GM18868 (cell line): ENCODE results near the gene KIRREL3.

Experiments
- ATAC-seq: cut with Tn5 transposase; IDR thresholded peaks from one replicate; pipeline ENCODE4 v1.9.1; 2021; ENCODE audit warnings: mild to moderate bottlenecking, moderate library complexity; ENCODE audit not compliant: unreplicated experiment

KIRREL3 gene

DNA sequence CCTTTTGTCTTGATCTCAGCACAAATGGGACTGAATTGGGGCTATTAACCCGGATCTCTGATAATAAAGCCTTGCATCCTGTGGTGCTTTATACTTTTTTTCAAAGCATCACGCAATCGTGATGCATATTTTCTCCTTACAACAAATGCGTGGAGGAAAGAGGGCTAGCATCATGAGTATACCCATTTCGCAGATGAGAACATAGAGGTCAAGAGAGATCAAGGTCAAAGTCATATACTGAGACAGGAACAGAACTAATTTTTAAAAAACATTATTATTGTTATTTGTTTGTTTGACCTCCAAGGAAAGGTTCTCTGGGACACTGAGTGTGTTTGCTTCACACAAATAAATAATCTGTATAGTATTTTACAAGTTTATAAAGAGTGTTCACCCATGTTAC lies 453.9 kb downstream of the KIRREL3 start:
- no peak for ATAC-seq

DNA sequence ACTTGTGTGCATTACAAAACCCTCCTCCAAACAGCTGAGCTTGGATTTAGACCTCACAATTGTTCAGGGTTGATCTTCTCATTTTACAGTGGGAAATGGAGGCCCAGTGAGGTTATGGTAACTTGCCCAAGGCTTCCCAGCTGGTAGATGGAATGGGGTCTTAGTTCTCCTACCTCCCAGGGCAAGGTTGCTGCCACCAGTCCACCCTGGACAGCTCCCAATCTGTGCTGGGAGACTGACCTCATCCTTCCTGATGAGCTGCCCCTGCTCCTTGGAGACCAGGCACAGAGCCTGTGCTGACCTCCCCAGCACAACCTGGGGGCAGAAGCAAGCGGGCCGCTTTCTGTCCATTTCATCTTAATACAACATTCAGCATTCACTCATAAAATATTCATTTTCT lies 454.4 kb downstream of the KIRREL3 start:
- ATAC-seq: no peak

DNA sequence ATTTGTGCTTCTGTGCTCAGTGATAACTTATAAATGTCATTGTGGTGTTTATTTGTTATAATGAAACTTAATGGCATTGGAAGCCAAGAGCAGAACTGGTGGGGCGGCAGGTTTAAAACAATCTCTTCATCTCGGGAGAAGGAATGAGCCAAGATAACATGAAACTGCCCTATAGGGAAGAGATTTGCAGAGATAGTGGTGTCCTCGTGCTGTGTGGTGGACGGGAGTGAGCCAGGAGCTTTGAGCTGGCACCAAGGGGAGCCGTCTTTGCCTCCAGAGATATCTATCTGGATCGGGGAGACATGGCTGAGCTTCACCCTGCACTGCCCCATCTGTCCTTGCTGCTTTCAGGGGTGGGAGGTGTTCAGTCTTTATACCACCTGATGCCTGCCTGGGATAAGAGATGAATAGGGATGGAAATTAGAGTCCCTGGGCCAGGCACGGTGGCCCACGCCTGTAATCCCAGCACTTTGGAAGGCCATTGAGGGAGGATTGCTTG lies 455.5 kb downstream of the KIRREL3 start:
- ATAC-seq: no peak

DNA sequence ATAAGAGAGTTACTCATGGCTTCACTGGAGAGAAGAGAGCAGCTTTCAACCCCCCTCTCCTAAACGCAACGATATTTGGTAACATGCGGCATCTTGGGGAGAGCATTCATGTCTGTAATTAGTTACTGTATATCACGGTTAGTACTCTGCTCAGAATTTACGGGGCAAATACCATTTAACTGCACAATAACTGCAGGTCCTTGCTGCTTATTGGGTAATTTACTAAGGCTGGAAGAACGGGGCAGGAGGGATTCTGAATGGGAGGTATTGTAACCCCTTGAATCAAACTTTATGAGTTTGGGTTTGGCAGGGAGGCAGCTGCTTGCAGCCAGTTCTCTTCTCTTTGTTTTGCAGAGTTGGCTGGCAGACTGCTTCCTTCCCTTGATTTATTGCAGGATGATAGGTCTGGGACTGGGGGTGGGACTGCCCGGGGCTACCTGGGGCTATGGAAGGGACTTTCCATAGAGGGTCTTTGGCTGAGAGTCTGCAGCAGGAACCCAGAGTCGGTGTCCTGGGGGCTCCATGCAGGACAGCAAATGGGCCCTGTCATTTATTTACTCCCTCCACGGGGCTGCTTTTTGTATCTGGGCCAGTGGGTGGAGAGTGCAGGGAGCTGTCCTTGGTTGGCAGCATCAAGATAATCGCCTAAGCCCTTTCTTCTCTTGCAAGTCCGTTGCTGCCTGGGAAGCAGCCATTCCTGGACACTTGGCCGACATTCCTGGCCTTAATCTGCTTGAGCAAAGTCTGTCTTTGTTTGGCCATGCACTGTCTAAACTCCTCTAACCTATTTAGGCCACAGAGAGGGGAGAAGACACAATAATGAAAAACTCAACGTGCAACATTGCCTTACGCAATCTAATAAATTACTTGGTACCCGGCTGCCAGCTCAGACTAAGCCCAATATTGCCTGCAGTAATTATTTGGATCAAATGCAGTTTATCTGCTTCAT lies 456.2 kb downstream of the KIRREL3 start:
- no peak for ATAC-seq

DNA sequence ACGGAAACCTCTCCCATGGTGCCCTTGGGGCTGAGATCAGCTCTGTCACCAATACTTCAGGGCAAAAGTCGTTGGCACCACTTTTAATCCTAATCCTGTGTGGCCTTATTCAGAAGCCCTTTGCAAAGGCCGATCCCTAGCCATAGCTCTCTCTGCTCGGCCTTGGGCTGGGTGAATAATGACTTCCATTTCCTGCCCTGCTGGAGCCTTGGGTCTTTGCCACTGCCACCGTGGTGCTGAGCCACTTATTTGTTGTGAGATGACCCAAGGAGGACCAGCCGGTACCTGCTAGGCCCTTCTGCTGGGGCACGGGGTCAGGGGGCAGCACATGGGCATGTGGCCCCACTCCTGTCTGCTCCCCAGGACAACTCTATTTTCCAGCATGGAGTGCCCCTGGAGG lies 456.9 kb downstream of the KIRREL3 start:
- no peak for ATAC-seq

DNA sequence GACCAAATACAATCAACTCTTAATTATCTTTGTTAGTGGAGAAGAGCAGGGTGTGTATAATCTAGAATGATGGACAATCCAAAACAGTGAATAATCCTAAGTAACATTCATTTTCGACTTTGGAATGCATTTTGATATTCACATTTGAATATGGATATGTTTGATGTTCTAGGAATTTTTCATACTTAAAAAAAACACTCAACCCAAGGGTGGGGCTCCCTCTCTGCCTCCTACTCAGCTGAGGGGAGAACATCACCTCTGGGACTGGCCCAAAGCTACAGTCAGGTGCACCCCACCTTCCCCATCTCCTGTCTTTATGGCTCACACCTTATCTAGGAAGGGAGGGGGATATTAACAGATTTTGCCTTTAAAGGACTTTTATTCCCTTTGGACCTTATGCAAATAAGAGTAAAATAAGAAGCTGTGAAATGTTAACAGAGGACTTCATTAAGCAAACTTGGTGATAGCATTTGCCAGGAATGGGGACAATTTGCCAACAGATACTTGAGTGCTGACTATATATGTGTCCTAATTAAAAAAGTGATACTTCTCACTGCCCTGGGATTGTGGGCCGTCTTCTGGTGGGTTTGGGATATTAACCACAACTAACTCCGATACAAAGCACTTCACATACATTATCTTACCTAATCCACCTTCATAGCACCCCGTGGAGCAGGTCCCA lies 458.1 kb downstream of the KIRREL3 start:
- no peak for ATAC-seq

DNA sequence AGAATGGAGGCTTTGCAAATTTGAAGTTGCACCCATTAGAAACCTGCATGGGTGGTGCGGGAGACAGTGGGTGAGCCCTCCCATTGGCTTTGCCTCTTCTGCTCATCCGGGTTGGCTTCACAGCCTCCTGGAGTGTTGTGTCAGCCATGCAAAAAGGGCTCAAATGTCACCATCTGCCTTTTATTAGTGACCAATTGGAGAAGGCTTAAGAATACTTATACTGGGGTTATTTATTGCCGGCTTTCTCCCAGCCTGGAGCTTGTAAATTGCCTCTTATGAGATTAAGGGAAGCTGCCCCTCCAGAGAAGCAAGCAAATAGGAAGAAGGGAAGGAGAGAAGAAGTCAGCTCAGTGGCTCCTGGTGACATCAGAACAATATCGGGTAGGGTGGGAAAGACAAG lies 462.5 kb downstream of the KIRREL3 start:
- ATAC-seq: no peak

DNA sequence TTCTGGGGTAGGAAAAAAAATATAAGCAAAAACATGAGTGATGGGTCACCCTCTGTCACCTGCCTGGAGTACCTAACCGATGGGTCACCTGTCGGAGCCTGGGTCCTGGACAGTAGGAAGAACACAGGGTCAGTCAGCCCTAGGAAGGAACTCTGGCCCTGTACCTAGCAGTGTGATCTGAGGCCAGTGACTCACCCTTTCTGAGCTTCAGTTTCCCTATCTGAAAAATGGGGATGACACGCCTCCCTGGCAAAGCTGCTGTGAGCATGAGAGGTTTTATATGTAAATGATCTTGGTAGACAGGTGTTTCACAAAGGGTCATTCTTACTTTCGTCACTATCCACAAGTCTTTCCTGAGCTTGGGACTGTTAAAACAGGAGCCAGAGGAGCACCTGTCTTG lies 463.1 kb downstream of the KIRREL3 start:
- ATAC-seq: no peak

DNA sequence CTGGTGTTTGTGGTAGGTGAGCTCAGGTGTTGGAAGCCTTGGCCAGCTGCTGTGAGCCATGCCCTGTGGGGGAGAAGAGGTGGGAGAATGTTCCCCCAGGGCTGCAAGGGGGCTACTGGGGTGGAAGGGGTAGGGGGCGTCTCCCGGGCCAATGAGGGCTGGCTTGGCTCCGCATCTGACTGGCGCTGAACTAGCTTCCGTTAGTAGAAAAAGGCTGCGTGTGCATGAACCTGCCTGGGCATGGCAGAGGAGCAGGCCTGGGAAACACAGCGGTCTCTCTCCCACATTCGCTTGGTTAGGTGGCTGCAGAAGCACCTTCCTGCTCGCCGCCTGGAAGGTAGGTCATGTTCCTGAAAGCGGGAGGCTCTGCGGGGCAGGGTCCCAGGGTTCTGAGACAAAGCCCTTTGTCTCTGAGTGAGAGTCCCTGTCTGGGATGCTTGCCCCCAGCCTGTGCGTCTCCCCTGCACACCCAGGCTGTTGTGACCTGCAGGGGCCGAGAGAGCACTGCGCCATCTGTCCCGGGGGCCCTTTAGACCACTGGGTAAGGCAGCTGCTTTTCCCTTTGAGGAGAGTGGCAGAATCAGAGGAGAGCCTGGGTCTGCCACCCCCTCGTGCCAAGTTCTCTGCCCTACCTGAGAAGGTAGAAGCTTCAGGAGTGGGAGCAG lies 466.3 kb downstream of the KIRREL3 start:
- ATAC-seq: no peak

DNA sequence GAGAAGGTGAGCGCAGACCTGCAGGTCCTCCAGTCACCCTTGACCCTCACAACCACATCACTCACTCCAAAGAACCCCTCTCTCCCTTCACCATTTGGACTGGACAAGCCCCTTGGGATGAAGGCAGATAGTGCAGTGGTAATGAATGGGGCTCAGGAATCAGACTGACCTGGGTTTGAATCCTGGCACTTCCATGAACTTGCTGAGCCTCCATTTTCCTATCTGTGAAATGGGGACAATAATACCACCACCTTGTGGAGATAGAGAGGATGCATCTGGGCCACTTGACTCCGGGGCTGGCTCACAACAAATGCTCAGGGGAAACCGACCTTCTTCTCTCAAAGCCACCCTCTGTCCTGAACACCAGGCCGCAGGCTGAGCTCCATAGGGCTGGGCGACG lies 467.0 kb downstream of the KIRREL3 start:
- ATAC-seq: no peak

DNA sequence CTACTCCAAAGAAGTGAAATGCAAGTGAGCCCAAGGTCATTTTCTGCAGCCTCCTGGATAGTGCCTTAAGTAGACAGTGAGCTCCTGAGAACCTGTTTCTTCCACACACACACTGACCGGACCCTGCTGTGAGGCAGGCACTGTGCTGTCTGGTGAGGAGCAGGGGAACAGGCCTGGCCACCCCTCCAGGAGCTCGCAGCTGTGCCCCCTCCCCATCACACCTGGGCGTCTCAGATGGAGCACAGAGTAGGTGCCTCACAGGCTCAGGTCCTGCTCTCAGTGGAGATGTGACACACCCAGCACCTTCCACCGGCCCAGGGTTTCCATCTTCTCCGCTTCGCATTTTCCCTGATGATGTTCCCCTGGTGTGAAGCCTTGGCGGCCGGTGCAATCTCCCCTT lies 470.2 kb downstream of the KIRREL3 start:
- no peak for ATAC-seq

DNA sequence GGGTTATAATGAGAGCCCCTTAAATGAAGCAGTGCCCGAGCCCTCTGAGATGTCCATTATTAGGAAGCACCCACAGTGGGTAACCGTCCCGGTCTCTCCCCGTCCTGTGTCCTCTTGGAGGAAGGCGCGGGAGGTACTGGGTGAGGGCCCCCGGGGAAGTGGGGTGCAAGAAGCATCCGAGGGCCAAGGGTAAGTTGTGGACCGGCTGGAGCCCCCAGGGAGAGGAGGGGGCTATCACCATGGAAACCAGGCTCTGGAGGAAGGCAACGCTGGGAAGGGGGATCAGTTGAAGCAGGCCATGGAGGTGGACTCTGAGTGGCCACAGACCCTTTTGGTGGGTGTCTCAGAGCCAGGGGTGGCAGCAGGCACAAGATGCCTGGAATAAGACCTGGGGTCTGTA lies 471.5 kb downstream of the KIRREL3 start:
- no peak for ATAC-seq

DNA sequence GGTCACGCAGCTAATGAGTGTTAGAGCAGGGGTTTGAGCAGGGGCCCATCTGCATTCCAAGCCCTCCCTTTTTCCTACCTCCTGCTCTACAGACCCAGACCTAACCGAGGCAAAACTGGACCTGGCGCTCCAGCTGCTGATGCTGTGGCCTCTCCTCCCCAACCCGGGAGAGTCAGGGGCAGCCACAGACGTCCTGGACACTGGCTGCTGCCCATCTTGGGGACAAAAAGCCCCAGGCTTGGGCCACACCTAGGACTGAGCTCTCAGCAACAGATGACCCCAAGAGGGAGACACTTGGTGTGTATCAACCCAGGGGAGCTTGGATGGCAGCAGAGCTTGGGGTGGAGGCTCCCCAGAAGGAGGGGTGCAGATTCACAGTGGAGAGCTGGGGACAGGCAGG lies 472.5 kb downstream of the KIRREL3 start:
- ATAC-seq: no peak

DNA sequence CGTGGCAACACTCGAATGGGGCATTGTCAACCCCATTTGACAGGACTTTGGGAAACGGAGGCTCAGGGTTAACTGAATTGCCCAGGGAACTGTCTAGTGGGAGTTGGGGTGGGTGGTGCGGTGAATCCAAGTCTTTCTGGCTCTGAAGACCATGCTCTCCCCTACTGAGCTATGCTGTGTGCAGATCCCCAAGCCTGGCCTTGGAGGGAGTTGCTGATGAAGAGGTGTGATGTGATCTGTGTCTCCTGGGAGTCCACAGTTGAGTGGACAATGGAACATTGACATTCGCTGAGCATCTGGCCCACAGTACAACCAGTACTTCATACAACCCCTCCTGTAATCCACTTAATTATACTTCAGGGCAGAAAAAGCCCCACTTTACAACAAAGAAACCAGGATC lies 472.9 kb downstream of the KIRREL3 start:
- ATAC-seq: no peak

DNA sequence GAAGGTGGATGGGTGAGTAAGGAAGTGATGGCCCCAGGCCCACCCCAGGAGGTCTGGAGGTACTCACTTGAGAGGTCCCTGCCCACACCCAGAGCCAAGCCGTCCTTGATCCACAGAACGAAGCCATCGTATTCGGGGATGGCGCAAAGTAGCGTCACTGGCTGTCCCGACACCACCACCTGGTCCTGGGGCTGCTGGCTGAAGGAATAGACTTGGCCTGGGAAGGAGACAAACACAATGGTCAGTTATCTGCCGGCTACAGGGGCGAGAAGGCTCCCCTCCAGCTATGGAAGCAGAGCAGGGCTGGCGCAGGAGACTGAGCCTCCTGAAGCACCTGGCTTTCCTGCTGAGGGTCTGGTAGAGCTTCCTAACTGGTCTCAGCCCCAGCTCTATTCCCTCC lies 474.1 kb downstream of the KIRREL3 start:
- no peak for ATAC-seq

DNA sequence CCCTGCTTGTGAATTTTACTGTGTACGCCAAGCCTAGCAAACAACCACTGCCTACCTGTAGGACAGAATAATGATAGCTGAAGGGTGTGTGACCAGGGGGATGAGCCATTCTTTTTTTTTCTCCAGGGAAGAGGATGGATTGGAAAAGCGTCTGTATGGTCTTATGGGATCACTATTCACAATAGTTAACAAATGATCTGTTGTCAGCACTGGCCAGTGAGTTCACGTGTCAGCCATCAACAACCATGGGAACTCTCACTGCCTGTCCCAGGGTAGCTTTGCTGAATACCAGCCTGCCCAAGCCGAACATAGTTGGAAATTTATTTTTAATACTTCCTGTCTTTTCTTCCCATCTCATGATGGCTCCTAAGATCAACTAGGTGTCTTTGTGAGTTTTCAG lies 474.9 kb downstream of the KIRREL3 start:
- ATAC-seq: no peak

DNA sequence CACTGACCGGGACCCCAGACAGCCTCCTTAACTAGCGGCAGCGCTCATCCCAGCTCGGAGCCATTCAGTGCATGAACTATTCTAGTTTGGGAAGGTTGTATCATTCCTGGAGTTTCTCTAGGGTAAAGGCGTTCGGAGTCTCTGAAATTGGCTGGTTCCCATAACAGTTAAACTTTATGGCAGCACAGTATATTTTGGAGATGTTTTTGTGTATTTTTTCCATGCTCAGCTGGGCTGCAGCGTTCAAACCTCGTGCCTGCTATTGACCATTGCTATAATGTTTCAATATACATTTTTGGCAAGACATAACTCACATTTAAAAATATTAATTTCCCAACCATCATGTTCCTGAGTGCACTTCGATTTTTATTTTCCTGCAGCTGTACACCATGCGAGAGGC lies 475.4 kb downstream of the KIRREL3 start:
- no peak for ATAC-seq

DNA sequence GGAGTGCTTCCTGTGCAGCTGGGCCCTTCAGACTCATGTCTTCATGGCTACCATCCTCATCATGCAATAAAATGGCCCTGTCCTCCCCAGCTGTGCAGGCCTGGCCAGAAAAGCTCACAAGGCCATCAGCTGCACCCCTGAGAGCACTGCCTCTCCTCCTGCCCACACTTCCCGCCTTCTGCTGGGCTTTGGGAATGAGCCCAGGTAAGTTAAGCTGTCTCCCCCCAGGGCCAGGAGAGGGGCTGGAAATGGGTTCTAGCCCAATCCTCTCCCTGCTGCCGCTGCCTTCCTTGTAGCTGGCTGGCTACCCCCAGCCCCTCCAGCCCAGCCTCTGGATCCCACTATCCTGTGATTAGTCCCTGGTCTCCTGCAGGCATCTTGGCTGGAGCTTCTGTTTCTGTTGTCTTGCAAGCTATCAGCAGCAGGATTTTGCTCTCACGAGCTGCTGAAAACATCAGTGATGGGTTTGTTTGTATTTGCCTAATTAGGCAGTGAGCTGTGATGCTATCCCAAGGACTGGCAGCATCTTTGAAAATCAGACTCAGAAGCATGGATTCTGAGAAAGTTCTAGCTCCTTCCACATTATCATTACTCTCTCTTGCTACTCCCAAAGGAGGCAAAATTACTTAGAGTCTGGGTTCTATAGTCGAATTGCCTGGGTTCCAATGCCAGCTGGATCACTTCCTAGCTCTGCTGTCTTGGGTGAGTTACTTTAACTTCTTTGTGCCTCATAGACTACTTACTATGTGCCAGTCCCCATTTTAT lies 476.9 kb downstream of the KIRREL3 start:
- ATAC-seq: no peak

DNA sequence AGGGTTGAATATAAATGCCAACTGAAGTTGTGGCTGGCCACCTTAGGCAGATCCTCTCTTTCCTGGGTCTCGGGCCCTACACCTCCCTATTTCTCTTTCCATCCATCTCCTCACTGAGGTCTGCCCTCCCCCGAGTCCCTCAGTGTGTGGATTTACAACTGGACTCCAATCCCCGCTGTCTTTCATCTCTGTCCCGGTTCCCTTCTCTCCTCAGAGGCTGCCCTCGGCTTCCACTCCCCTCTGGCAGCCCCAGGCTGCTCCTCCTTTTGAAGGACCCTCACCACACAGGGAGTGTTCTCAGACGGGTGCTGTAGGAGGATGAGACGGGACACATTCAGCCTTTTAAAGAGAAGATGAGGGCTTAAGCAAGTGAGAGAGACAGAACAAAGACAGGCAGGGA lies 478.0 kb downstream of the KIRREL3 start:
- no peak for ATAC-seq

DNA sequence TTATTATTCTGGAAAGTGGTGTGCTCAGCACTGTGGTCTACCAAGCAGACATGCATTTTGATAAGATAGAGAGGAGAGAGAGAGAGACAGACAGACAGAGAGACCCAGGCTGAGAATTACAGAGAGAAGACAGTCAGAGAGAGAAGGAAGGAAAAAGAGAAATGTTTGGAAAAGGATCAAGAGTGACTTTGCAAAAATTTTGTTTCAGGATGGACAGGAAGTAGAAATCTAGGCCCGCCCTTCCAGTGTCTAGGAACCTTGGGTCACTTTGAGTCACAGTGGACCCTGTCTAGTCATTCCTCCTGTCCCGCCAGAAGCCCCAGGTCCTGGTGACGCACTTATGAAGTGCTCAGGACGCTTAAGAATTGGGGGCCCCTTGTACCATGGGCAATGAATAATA lies 478.4 kb downstream of the KIRREL3 start:
- no peak for ATAC-seq

DNA sequence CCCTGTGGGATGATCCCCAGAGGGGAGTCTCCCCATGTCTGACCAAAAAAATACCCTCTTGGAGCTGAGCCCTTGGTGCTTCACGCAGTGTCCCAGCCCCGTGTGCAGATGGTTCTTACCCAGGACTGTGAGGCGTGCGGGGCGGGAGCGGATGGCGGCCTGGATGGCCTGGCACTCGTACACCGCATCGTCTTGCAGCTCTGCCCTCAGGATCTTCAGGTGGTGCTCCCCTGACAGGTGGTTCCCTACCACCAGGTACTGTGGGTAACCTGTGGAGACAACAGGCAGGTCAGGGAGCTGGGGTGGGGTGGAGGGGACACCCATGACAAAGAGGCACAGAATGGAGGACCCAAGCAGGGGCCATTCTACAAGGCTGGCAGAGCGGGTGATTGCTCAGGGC lies 479.4 kb downstream of the KIRREL3 start:
- ATAC-seq: no peak
